ENCODE results near the gene GRIP1. TPM values are rescaled to one million over a fixed set of nuclear protein-coding genes. Genes with fewer than 3 reads are reported as not detected.

The GRIP1 gene
- total and polyA plus RNA-seq, 2 donors (not counting 3 experiments of a cell fraction or from before 2014, with no cell fraction given) = 0.04 to 0.69 TPM

- H3K9me3 ChIP-seq (replicated peaks; ENCODE audit: control insufficient read depth, insufficient read depth, low read length) = no peaks in the 10 kb centered on the region
- BruUV-seq (replicated peaks) = no TSS peak
Observed at GRCh38 chr12:66605293-66605692, 73.6 kb downstream of the GRIP1 start.

GRCh38 chr12:66603981-66604479 is 74.8 kb downstream of the GRIP1 start:
- no peak for TF ChIP-seq POLR2A (IDR thresholded peaks at IDR 0.05; ENCODE audit: low read depth, low read length)
- no peak for TF ChIP-seq GATA2 (IDR thresholded peaks at IDR 0.05; ENCODE audit: insufficient read depth, insufficient read length, low read depth, low read length)
- no peak for TF ChIP-seq POLR2AphosphoS5 (IDR thresholded peaks at IDR 0.05; ENCODE audit: insufficient read depth, low read depth, low read length)
- TF ChIP-seq CTCF (IDR thresholded peaks at IDR 0.05; ENCODE audit: extremely low read depth in 1 of 2, insufficient read depth in 1 of 2, low read depth in 1 of 2, low read length in 2 of 2) = no peak
- Histone ChIP-seq H4K20me1 (replicated peaks; ENCODE audit: control insufficient read depth, extremely low read depth, insufficient read depth, low read length) (no peaks in the 10 kb centered on the region), H3K4me2 (ENCODE audit: insufficient read depth, low read length) (no peak overlapping the region), H3K9ac (replicated peaks; ENCODE audit: extremely low read depth, insufficient read depth, low read length) (no peak overlapping the region), H3K27ac (ENCODE audit: insufficient read depth, low read depth, low read length) (no peak overlapping the region), H3K9me3 (replicated peaks; ENCODE audit: control insufficient read depth, insufficient read depth, low read length) (no peaks in the 10 kb centered on the region), H3K27me3 (ENCODE audit: control insufficient read depth in 2 of 2, insufficient read depth in 2 of 2, low read length in 2 of 2) (peaks cover 5 to 9% of the 10 kb centered on the region in 2 experiments), H3K79me2 (ENCODE audit: control insufficient read depth, insufficient read depth, low read length) (no peaks in the 10 kb centered on the region), H2AFZ (ENCODE audit: low read depth, low read length) (no peak overlapping the region), H3K4me3 (replicated peaks in 1 of 3; ENCODE audit: insufficient read depth in 1 of 3, low read depth in 1 of 3, low read length in 3 of 3) (no peak overlapping the region), H3K9me1 (replicated peaks; ENCODE audit: control insufficient read depth, extremely low read depth, insufficient read depth, low read length) (no peaks in the 10 kb centered on the region), H3K4me1 (ENCODE audit: control insufficient read depth, extremely low read depth, insufficient read depth, low read length) (no peaks in the 10 kb centered on the region), H3K36me3 (ENCODE audit: control insufficient read depth in 2 of 2, extremely low read depth in 1 of 2, insufficient read depth in 2 of 2, low read length in 2 of 2) (no peaks in the 10 kb centered on the region)
- intact Hi-C loops (cut with micrococcal nuclease) = no loop called here
- no peak for DNase-seq (ENCODE audit: low read depth, low spot score)
- BruUV-seq (replicated peaks) = no TSS peak
- no peak for FAIRE-seq
- ChIA-PET CTCF (no interaction called here), POLR2A (no interaction called here)
- dilution Hi-C loops (cut with MboI; ENCODE audit: extremely low pct_ligation_motif_present, low sequenced_read_pairs) = no loop called here

More at GRCh38 chr12:66605293-66605692, 73.6 kb downstream of the GRIP1 start:
- no peak overlapping the region for H2AFZ ChIP-seq (ENCODE audit: low read depth, low read length)
- H3K36me3 ChIP-seq (ENCODE audit: control insufficient read depth in 2 of 2, extremely low read depth in 1 of 2, insufficient read depth in 2 of 2, low read length in 2 of 2) = no peaks in the 10 kb centered on the region
- no peaks in the 10 kb centered on the region for H4K20me1 ChIP-seq (replicated peaks; ENCODE audit: control insufficient read depth, extremely low read depth, insufficient read depth, low read length)
- H3K9me1 ChIP-seq (replicated peaks; ENCODE audit: control insufficient read depth, extremely low read depth, insufficient read depth, low read length) = no peaks in the 10 kb centered on the region
- no peaks in the 10 kb centered on the region for H3K79me2 ChIP-seq (ENCODE audit: control insufficient read depth, insufficient read depth, low read length)
- H3K9ac ChIP-seq (replicated peaks; ENCODE audit: extremely low read depth, insufficient read depth, low read length) = no peak overlapping the region
- no peak for DNase-seq (ENCODE audit: low read depth, low spot score)
- dilution Hi-C loops (cut with MboI; ENCODE audit: extremely low pct_ligation_motif_present, low sequenced_read_pairs) = no loop called here
- FAIRE-seq = no peak
- CTCF ChIA-PET = interaction anchor here (1.5 kb wide), 1 partner anchor 9 kb away, joined by 3 read pairs; no protein-coding TSS in a partner anchor
- no peaks in the 10 kb centered on the region for H3K4me1 ChIP-seq (ENCODE audit: control insufficient read depth, extremely low read depth, insufficient read depth, low read length)
- peaks cover 5 to 9% of the 10 kb centered on the region in 2 experiments for H3K27me3 ChIP-seq (ENCODE audit: control insufficient read depth in 2 of 2, insufficient read depth in 2 of 2, low read length in 2 of 2)
- intact Hi-C loops (cut with micrococcal nuclease) = no loop called here
- no peak overlapping the region for H3K27ac ChIP-seq (ENCODE audit: insufficient read depth, low read depth, low read length)
- TF ChIP-seq MAX (IDR thresholded peaks at IDR 0.05; ENCODE audit: insufficient read depth, insufficient read length) (no peak), EZH2 (IDR thresholded peaks at IDR 0.05; ENCODE audit: borderline replicate concordance, low read depth, low read length, severe bottlenecking) (no peak), FOS (IDR thresholded peaks at IDR 0.05; ENCODE audit: borderline replicate concordance, insufficient read depth, low read length) (no peak)
- no peak overlapping the region for H3K4me3 ChIP-seq (replicated peaks in 1 of 3; ENCODE audit: insufficient read depth in 1 of 3, low read depth in 1 of 3, low read length in 3 of 3)
- POLR2A ChIA-PET = no interaction called here
- no peak overlapping the region for H3K4me2 ChIP-seq (ENCODE audit: insufficient read depth, low read length)

Measured in endothelial cell of umbilical vein (primary cell).